IMR-90 (cell line): ENCODE results near the gene ST6GALNAC4. TPM values are rescaled to one million over a fixed set of nuclear protein-coding genes. Genes with fewer than 3 reads are reported as not detected.

Experiments used
- ATAC-seq: fragments of 200-7000 bp; cut with Tn5 transposase; 2 replicates; pipeline ENCODE4 v1.9.1; 2020; ENCODE audit warnings: low read depth, mild to moderate bottlenecking, moderate library complexity
- BruUV-seq: library from RNA; stranded (reverse); fragments of 400-500 nt; replicated peaks from 2 replicates; lab custom pipeline; 2021; lab: Mats Ljungman, UMichigan
- CTCF ChIA-PET: fragments of 300-600 bp; formaldehyde crosslinking; extraction: SDS; loops from one replicate; lab custom pipeline; 2021; ENCODE audit warnings: antibody characterized with exemption; lab: Yijun Ruan, JAX
- POLR2A ChIA-PET: fragments of 300-600 bp; sonication (Branson Sonifier 250); formaldehyde crosslinking; loops from one replicate; lab custom pipeline; 2022; ENCODE audit warnings: antibody characterized with exemption; ENCODE audit not compliant: unreplicated experiment; lab: Charles Lee
- DNase-seq: peaks from one replicate; pipeline ENCODE4 v3.0.0; 2013
- H2AFZ ChIP-seq: replicated peaks from 2 replicates; pipeline ENCODE3; 2013; ENCODE audit warnings: low read length, mild to moderate bottlenecking; ENCODE audit not compliant: poor library complexity
- H2AK5ac ChIP-seq: 2 replicates; pipeline ENCODE4 v1.6.1; 2013; ENCODE audit warnings: low read depth, low read length, inconsistent platforms
- H2AK9ac ChIP-seq: replicated peaks from 2 replicates; pipeline ENCODE3; 2013; ENCODE audit warnings: mild to moderate bottlenecking, low read depth, low read length, moderate library complexity; ENCODE audit not compliant: poor library complexity
- H2BK120ac ChIP-seq: 2 replicates; pipeline ENCODE4 v1.6.1; 2013; ENCODE audit warnings: low read depth, low read length, inconsistent platforms
- H2BK15ac ChIP-seq: 3 replicates; pipeline ENCODE4 v1.6.1; 2013; ENCODE audit warnings: low read depth, low read length, inconsistent platforms
- H2BK20ac ChIP-seq: 2 replicates; pipeline ENCODE4 v1.6.1; 2013; ENCODE audit warnings: low read depth, mild to moderate bottlenecking, inconsistent platforms, low read length, moderate library complexity
- H2BK5ac ChIP-seq: 2 replicates; pipeline ENCODE4 v1.6.1; 2013; ENCODE audit warnings: mild to moderate bottlenecking, low read depth, low read length, inconsistent platforms; ENCODE audit not compliant: poor library complexity, severe bottlenecking
- H3K14ac ChIP-seq: replicated peaks from 2 replicates; pipeline ENCODE4 v1.6.1; 2013; ENCODE audit warnings: low read depth, low read length, inconsistent platforms
- H3K18ac ChIP-seq: 2 replicates; pipeline ENCODE4 v1.6.1; 2013; ENCODE audit warnings: low read depth, low read length, control low read depth
- H3K23ac ChIP-seq: 2 replicates; pipeline ENCODE4 v1.6.1; 2013; ENCODE audit warnings: low read depth, low read length, inconsistent platforms
- H3K27ac ChIP-seq: 2 replicates; pipeline ENCODE4 v1.5.1; 2013; ENCODE audit warnings: mild to moderate bottlenecking, control low read depth, low read length; ENCODE audit not compliant: insufficient read depth
- H3K27me3 ChIP-seq: 2 replicates; pipeline ENCODE4 v1.6.1; 2013; ENCODE audit warnings: low read length; ENCODE audit not compliant: control insufficient read depth, insufficient read depth
- H3K36me3 ChIP-seq: 2 replicates; pipeline ENCODE4 v1.6.1; 2013; ENCODE audit warnings: low read length, mixed read lengths; ENCODE audit not compliant: control insufficient read depth, insufficient read depth
- H3K4ac ChIP-seq: 2 replicates; pipeline ENCODE4 v1.6.1; 2013; ENCODE audit warnings: low read depth, low read length, inconsistent platforms
- H3K4me1 ChIP-seq: 2 replicates; pipeline ENCODE4 v1.6.1; 2013; ENCODE audit warnings: low read length, mixed read lengths; ENCODE audit not compliant: control insufficient read depth, insufficient read depth
- H3K4me2 ChIP-seq: 2 replicates; pipeline ENCODE4 v1.6.1; 2013; ENCODE audit warnings: low read depth, mild to moderate bottlenecking, control low read depth, low read length, moderate library complexity
- H3K4me3 ChIP-seq: 2 replicates; pipeline ENCODE4 v1.5.1; 2013; ENCODE audit warnings: low read depth, mild to moderate bottlenecking, control low read depth, low read length, moderate library complexity; ENCODE audit not compliant: insufficient read depth
- H3K56ac ChIP-seq: 2 replicates; pipeline ENCODE4 v1.6.1; 2013; ENCODE audit warnings: low read length, inconsistent platforms; ENCODE audit not compliant: insufficient read depth; ENCODE audit errors: extremely low read depth
- H3K79me1 ChIP-seq, 2 experiments: 2 replicates each; pipeline ENCODE4 v1.6.1; 2013; ENCODE audit warnings: low read length in 2 of 2, inconsistent platforms in 1 of 2, low read depth in 1 of 2
- H3K9ac ChIP-seq: 2 replicates; pipeline ENCODE4 v1.6.1; 2013; ENCODE audit warnings: low read depth, low read length, control low read depth
- H3K9me1 ChIP-seq: 2 replicates; pipeline ENCODE4 v1.6.1; 2013; ENCODE audit warnings: low read length, inconsistent platforms; ENCODE audit not compliant: insufficient read depth
- H3K9me3 ChIP-seq: 2 replicates; pipeline ENCODE4 v1.6.1; 2013; ENCODE audit warnings: low read length; ENCODE audit not compliant: control insufficient read depth, insufficient read depth
- H4K20me1 ChIP-seq: 2 replicates; pipeline ENCODE4 v1.6.1; 2013; ENCODE audit warnings: low read length, inconsistent platforms; ENCODE audit not compliant: insufficient read depth
- H4K5ac ChIP-seq: 2 replicates; pipeline ENCODE4 v1.6.1; 2013; ENCODE audit warnings: mild to moderate bottlenecking, low read depth, low read length, control low read depth
- H4K8ac ChIP-seq, 2 experiments: 2 replicates each; pipeline ENCODE4 v1.6.1; 2013; ENCODE audit warnings: low read depth in 2 of 2, low read length in 2 of 2, control low read depth in 1 of 2, inconsistent platforms in 1 of 2
- H4K91ac ChIP-seq: 2 replicates; pipeline ENCODE4 v1.6.1; 2013; ENCODE audit warnings: low read depth, low read length, inconsistent platforms; ENCODE audit not compliant: insufficient read depth
- BHLHE40 ChIP-seq: fragments of 150-350 bp; IDR thresholded peaks from 2 replicates; pipeline ENCODE4 v1.6.1; 2016; ENCODE audit warnings: mild to moderate bottlenecking, low read depth, low read length
- CHD1 ChIP-seq: IDR thresholded peaks from 2 replicates; pipeline ENCODE4 v1.6.1; 2012; ENCODE audit warnings: low read depth, low read length, improper control_type of control experiment
- ELK1 ChIP-seq: fragments of 150-350 bp; IDR thresholded peaks from 2 replicates; pipeline ENCODE4 v1.6.1; 2016; ENCODE audit warnings: low read depth, mild to moderate bottlenecking, low read length, moderate library complexity, borderline replicate concordance
- FOS ChIP-seq: fragments of 150-350 bp; IDR thresholded peaks from 2 replicates; pipeline ENCODE4 v1.6.1; 2016; ENCODE audit warnings: low read depth, low read length
- MAFK ChIP-seq: IDR thresholded peaks from 2 replicates; pipeline ENCODE4 v1.6.1; 2012; ENCODE audit warnings: low read depth, low read length, improper control_type of control experiment
- MAZ ChIP-seq: IDR thresholded peaks from 2 replicates; pipeline ENCODE4 v1.6.1; 2012; ENCODE audit warnings: low read depth, mild to moderate bottlenecking, low read length, improper control_type of control experiment, moderate library complexity, borderline replicate concordance
- MXI1 ChIP-seq: IDR thresholded peaks from 2 replicates; pipeline ENCODE4 v1.6.1; 2012; ENCODE audit warnings: low read depth, mild to moderate bottlenecking, low read length, moderate library complexity, borderline replicate concordance
- RAD21 ChIP-seq: IDR thresholded peaks from 2 replicates; pipeline ENCODE4 v1.6.1; 2012; ENCODE audit warnings: low read length, improper control_type of control experiment
- RCOR1 ChIP-seq: IDR thresholded peaks from 2 replicates; pipeline ENCODE4 v1.6.1; 2012; ENCODE audit warnings: mild to moderate bottlenecking, low read length, improper control_type of control experiment; ENCODE audit not compliant: insufficient replicate concordance
- SMC3 ChIP-seq: fragments of 150-350 bp; IDR thresholded peaks from 2 replicates; pipeline ENCODE4 v1.6.1; 2016; ENCODE audit warnings: low read depth, mild to moderate bottlenecking, antibody characterized with exemption, low read length, moderate library complexity
- WGBS, 2 experiments: methylation state at CpG; one replicate each; pipeline versions ENCODE4 v1.1.5 to v1.1.7; 2013; ENCODE audit warnings: missing lambda C conversion rate in 2 of 2; ENCODE audit not compliant: insufficient read length in 1 of 2; ENCODE audit errors: extremely low coverage in 2 of 2; 5-methylcytosine and 5-hydroxymethylcytosine counted together
- dilution Hi-C: fragments of 300-500 bp; cut with HindIII; formaldehyde crosslinking; loops from one replicate; pipeline ENCODE4 v1.14.3; 2018; ENCODE audit warnings: low sequenced_read_pairs; ENCODE audit not compliant: unreplicated experiment
- in situ Hi-C: fragments of 300-500 bp; cut with MboI; formaldehyde crosslinking; loops from 3 replicates; pipeline ENCODE4 v1.14.3; 2019; ENCODE audit warnings: low sequenced_read_pairs, inconsistent platforms, mixed read lengths
- intact Hi-C: fragments of 100-400 bp; cut with micrococcal nuclease; formaldehyde crosslinking; loops from 2 replicates; pipeline ENCODE4 v1.10.0; 2022
- polyA plus RNA-seq, 3 experiments: library from polyadenylated mRNA; depleted of rRNA; stranded (reverse); fragments of >200 nt; gene quantifications; 2 replicates each; pipeline ENCODE4 v1.2.3, GENCODE V29; 2012; ENCODE audit warnings: low replicate concordance in 1 of 3
- total RNA-seq: library from RNA; depleted of rRNA; stranded (reverse); fragments of >200 nt; gene quantifications from 2 replicates; pipeline ENCODE4 v1.2.3, GENCODE V29; 2012
- TF ChIP-seq, protein P1 (sequence below): conservative IDR thresholded peaks from 2 replicates; pipeline ENCODE4 v1.5.1; 2012; ENCODE audit warnings: mild to moderate bottlenecking, low read depth, low read length, improper control_type of control experiment

ST6GALNAC4 gene
- total and polyA plus RNA-seq, 2 of the 4 experiments (the other 2 are of a cell fraction) = 12.5 to 32.9 TPM

DNA sequence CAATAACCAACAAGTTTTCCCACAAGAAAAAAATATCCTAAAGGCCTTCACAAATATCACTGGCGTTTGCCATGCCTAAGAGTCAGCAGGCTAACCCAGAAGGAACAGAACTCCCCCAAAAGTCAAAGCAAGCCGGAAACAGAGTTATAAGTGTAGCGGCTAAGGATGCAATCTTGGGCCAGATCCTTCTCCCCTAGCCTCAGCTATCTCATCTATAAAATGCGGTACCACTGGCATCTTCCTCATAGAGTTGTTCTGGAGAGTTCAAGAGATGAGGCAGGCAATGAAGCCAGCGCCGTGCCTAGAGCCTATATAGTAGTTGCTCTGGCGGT lies 20.2 kb upstream of the ST6GALNAC4 start:
- POLR2A ChIA-PET = no interaction called here
- peak overlapping the region; percentile 99 for H2AK9ac ChIP-seq
- 0% methylated on average over 2 of the region's 7 CpGs; no CpG with 5 or more reads in 1 of the 2 experiments for WGBS, 2 experiments
- H2BK15ac ChIP-seq = no peak overlapping the region
- no peak overlapping the region for H2BK20ac ChIP-seq
- H3K4me1 ChIP-seq = peaks cover 17% of the 10 kb centered on the region
- H4K5ac ChIP-seq = peak overlapping the region; percentile 58
- peak overlapping the region; percentile 96 for H2AFZ ChIP-seq
- peaks cover 16 to 42% of the 10 kb centered on the region in 2 experiments; a peak in 3 of 4 replicates for H3K79me1 ChIP-seq
- H3K14ac ChIP-seq = peak overlapping the region; percentile 92
- peak overlapping the region; percentile 37 for H4K91ac ChIP-seq
- peak overlapping the region; percentile 71 for H3K4me3 ChIP-seq
- peak overlapping the region; percentile 98 for H2AK5ac ChIP-seq
- H3K9me1 ChIP-seq = peaks cover 32% of the 10 kb centered on the region
- peak overlapping the region; percentile 83 for H3K4ac ChIP-seq
- H3K23ac ChIP-seq = peak overlapping the region; percentile 97
- dilution Hi-C loops = no loop called here
- peak overlapping the region; percentile 68 for H3K27ac ChIP-seq
- no peaks in the 10 kb centered on the region for H3K27me3 ChIP-seq
- TF ChIP-seq MAFK (no peak), RCOR1 (no peak), MAZ (no peak), FOS (no peak), BHLHE40 (no peak), MXI1 (no peak), SMC3 (no peak), ELK1 (no peak), RAD21 (no peak), CHD1 (no peak)
- TF ChIP-seq, protein P1, sequence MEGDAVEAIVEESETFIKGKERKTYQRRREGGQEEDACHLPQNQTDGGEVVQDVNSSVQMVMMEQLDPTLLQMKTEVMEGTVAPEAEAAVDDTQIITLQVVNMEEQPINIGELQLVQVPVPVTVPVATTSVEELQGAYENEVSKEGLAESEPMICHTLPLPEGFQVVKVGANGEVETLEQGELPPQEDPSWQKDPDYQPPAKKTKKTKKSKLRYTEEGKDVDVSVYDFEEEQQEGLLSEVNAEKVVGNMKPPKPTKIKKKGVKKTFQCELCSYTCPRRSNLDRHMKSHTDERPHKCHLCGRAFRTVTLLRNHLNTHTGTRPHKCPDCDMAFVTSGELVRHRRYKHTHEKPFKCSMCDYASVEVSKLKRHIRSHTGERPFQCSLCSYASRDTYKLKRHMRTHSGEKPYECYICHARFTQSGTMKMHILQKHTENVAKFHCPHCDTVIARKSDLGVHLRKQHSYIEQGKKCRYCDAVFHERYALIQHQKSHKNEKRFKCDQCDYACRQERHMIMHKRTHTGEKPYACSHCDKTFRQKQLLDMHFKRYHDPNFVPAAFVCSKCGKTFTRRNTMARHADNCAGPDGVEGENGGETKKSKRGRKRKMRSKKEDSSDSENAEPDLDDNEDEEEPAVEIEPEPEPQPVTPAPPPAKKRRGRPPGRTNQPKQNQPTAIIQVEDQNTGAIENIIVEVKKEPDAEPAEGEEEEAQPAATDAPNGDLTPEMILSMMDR = no peak
- peak overlapping the region; percentile 93 for H3K4me2 ChIP-seq
- DNase-seq (no peak), ATAC-seq (no peak; the same call in 1 of the 2 replicates)
- peak overlapping the region; percentile 86 to 94; a peak in 3 of 4 replicates for H4K8ac ChIP-seq
- H3K9ac ChIP-seq = peak overlapping the region; percentile 85
- intact Hi-C loops = no loop called here
- peaks cover 12% of the 10 kb centered on the region for H3K36me3 ChIP-seq
- in situ Hi-C loops = loop anchor here (5.0 kb wide), 1 partner anchor 160 kb away; no protein-coding TSS in a partner anchor
- no peak overlapping the region for H3K18ac ChIP-seq
- H4K20me1 ChIP-seq = peaks cover 22% of the 10 kb centered on the region
- no peaks in the 10 kb centered on the region for H3K9me3 ChIP-seq
- H3K56ac ChIP-seq = peak overlapping the region; percentile 66; the same call in 1 of the 2 replicates
- no TSS peak for BruUV-seq
- no peak overlapping the region for H2BK120ac ChIP-seq
- peak overlapping the region; percentile 50 for H2BK5ac ChIP-seq
- CTCF ChIA-PET = interaction anchor here (0.9 to 1.4 kb wide), 2 partner anchors 19 to 180 kb away, joined by 3 to 4 read pairs; no protein-coding TSS in a partner anchor
